Endothelial cell of umbilical vein (primary cell): ENCODE measurements around the gene CHTOP.

Source experiments
- CTCF ChIP-seq, 2 donors: IDR thresholded peaks; 1 replicate in 1 of 2; 2 replicates in 1 of 2; pipeline ENCODE4 v1.5.1; 2011; ENCODE audit warnings: low read length in 2 of 2, mild to moderate bottlenecking in 2 of 2, moderate library complexity in 2 of 2, control low read depth in 1 of 2, inconsistent platforms in 1 of 2, low read depth in 1 of 2; ENCODE audit not compliant: insufficient read depth in 1 of 2; ENCODE audit errors: extremely low read depth in 1 of 2
- EZH2 ChIP-seq: IDR thresholded peaks from 2 replicates; pipeline ENCODE4 v1.6.1; 2012; ENCODE audit warnings: borderline replicate concordance, low read depth, mild to moderate bottlenecking, moderate library complexity, low read length, inconsistent platforms; ENCODE audit not compliant: severe bottlenecking
- JUN ChIP-seq: IDR thresholded peaks from 2 replicates; pipeline ENCODE4 v1.6.1; 2011; ENCODE audit warnings: borderline replicate concordance, low read depth; ENCODE audit not compliant: insufficient read length, insufficient read depth
- MAX ChIP-seq: IDR thresholded peaks from 2 replicates; pipeline ENCODE4 v1.6.1; 2011; ENCODE audit not compliant: insufficient read depth, insufficient read length
- MYC ChIP-seq: IDR thresholded peaks from one replicate; pipeline ENCODE4 v1.6.1; 2011; ENCODE audit warnings: mild to moderate bottlenecking, low read depth, low read length
- POLR2A ChIP-seq: IDR thresholded peaks from 2 replicates; pipeline ENCODE4 v1.6.1; 2012; ENCODE audit warnings: low read depth, mild to moderate bottlenecking, control low read depth, low read length
- POLR2AphosphoS5 ChIP-seq: IDR thresholded peaks from 2 replicates; pipeline ENCODE4 v1.6.1; 2012; ENCODE audit warnings: low read depth, mild to moderate bottlenecking, control low read depth, low read length, moderate library complexity; ENCODE audit not compliant: insufficient read depth

- TF ChIP-seq EZH2 (no peak), POLR2A (no peak), MYC (no peak), CTCF (IDR thresholded peaks at IDR 0.05; ENCODE audit: extremely low read depth in 1 of 2, insufficient read depth in 1 of 2, low read depth in 1 of 2, low read length in 2 of 2) (no peak), MAX (no peak), POLR2AphosphoS5 (no peak), JUN (no peak)
These were observed 10.8 kb upstream of the CHTOP start for GRCh38 chr1:153623101-153623500.
